GM19372 (cell line): ENCODE results near the gene STAT5B.
"Not testable (repeated sequence)": the region's sequence is repeated elsewhere in the genome, so short reads cannot be mapped to it uniquely, and the experiment has no call there.

Experiments used
- ATAC-seq: cut with Tn5 transposase; IDR thresholded peaks from one replicate; pipeline ENCODE4 v1.9.1; 2021; ENCODE audit warnings: mild to moderate bottlenecking, low read depth, moderate library complexity; ENCODE audit not compliant: unreplicated experiment

Gene STAT5B

GRCh38 chr17:42276359-42276608 lies at the start of gene STAT5B:
Gene STAT5B (minus strand): TSS chr17:42276391. CDS start chr17:42232127, 44,264 bp downstream.
- no peak for ATAC-seq

DNA sequence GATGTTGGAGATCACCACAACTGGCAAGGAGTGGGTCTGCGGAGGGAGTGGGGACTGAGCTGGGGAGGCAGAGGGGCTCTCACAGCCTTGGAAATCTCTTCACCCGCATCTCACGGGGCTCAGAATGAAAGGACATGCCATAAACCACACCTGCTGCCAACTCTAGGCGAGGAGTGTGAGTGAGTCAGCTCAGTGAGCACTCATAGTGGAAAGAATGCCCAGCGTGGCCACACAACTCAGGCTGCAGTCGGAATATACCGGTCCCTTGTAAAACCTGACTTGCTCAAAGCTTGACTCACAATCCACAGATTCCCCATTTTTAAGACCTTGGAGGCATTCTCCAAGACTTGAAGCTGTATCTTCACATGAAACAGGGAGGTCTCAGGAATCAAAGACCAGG lies 48.8 kb upstream of the STAT5B start:
- ATAC-seq = no peak

- ATAC-seq = no peak
Measured at GRCh38 chr17:42323268-42323773, 47.1 kb upstream of the STAT5B start.

DNA sequence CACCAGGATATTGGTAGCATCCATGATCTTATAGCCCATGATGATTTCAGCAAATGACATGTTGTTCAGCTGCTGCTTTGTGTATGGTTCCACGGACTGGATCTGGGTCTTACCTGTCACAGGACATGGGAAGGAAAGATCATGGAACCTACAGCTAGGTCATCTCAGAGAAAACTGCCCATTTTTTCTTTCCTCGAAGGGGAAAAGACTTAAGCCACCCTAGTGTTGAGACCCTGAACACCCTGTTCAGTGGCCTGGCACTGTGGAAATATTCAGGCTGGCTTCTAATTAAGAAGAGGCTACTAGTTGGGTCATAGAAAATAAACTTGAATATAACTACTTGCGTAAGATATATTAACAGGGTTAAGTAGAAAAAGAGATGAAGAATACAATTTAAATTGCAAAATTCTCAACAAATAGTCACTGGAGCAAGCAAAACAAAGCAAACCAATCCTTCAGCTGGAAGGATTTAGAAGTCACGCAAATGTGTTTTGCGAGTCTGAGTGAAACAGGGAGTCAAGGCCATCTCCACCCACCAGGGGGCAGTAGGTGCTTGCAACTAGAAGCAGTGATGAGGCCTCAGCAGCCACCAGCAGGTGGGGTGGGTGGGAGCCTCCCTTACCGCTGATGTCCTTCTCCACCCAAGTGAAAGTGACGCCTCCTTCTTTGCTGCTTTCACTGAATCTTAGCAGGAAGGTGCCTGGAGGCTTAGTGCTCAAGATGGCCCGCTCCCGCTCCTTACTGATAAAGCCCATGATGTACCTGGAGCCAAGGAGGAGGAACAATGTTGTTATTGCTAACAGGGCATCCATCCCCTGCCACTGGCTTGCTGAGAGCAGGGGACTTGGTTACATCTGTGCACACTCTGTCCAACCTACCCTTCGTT lies 46.4 kb upstream of the STAT5B start:
- ATAC-seq = no peak

DNA sequence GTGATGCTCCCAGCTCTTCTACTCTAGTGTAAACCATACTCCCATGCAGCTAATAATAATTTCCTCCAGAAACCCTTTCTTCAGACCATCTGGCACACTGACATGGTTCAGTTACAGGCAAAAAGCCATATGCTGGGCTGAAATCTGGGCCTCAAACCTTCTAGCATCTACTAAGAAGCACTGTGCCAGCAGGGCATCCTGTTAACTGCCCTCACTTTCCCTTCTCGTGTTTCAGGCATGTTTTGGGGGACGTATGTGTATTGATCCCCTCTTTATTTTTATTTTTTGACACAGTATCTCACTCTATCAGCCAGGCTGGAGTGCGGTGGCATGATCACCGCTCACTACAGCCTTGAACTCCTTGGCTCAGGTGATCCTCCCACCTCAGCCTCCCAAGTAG lies 45.4 kb upstream of the STAT5B start:
- ATAC-seq = no peak

GRCh38 chr17:42317967-42318366 lies 41.8 kb upstream of the STAT5B start:
- not testable (repeated sequence) for ATAC-seq

GRCh38 chr17:42317266-42317845 lies 41.2 kb upstream of the STAT5B start:
- no peak for ATAC-seq

DNA sequence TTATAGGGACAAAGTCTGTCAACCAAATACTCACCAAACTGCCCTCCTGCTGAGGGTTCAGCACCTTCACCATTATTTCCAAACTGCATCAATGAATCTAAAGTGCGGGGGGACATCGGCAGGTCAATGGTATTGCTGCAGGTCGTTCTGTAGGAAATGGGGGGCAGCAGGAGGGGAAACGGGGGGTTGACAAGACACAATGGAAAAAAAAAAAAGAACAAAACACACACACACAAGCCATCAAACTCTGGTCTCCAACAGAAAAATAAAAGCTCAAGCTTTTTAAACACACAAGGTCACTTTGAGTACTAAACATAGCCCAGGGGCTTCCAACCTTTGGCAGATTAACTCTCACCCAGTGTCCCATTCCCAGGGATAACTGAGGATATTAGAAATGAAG lies 40.6 kb upstream of the STAT5B start:
- ATAC-seq = no peak

DNA sequence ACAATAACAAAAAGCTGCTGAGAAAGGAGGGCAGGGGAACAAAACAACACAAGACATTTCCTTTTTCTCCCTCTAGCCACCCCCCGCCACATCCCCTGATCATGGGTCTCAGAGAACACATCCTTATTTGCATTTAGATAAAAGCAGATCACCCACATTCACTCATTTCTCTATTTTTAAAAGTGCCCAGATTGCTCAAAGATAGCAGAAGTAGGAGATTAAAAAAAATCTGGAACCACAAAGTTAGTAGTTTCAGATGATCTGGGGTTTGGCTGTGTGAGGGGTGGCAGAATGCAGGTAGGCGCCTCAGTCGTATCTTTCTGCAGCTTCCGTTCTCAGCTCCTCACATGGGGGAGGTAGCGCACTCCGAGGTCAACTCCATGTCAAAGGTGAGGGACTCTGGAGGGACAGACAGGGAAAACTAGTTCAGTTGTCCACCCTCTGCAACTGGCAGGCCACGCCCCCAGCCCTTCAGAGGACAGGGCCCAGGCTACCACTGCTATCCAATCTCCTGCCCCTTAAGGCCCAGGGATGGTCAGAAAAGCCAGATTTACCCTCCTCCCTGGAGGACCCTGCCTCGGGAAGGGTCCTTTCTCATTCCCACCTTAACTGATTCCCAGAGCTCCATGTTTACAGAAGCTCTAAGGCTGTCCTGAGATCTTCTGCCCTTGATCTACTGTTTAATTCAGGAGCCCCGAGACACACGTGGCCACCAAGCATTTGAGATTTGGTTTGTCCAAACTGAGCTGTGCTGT lies 39.4 kb upstream of the STAT5B start:
- ATAC-seq = no peak

- no peak for ATAC-seq
Measured at GRCh38 chr17:42313773-42314566, 37.8 kb upstream of the STAT5B start.

- ATAC-seq = no peak
Measured at GRCh38 chr17:42313389-42313772, 37.2 kb upstream of the STAT5B start.

DNA sequence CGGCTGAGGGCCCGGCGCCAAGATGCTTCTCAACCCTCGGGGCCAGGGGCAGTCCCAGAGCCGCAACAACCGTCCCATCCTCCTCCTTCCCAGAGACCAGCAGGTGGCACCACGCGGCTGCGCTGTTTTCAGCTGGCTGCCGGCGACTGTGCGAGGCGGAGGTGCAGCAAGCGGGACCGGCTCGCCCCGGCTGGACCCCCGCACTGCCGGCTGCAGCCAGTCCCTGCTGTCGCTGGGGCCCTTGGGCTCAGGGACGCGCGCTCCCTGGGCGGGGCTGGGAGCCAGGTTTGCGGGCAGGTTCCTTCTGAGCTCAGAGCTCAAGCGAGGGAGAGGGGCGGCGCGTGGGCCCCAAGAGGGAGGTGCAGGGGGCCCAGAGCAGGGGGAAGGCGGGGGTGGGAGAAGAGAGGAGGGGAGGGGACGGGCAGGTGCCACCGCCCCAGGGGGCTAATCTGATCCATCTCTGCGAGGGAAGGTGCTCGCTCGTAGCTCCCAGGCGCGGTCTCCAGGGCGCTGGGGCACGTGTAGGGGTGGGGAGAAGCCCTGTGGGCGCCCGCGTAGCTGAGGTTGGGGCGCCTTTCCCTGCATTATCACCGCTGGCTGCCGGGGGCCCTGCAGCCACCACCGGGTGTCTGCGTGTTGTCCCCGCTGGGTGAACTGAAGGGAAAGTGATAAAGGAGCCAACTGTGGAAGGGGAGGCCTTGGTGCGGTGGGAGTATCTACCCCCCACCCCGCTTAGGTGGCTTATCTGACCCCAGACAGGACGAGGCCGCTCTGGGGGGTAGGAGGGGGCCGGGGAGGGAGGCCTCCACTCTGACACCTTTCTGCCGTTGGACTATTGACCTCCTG lies 36.3 kb upstream of the STAT5B start:
- ATAC-seq = no peak

GRCh38 chr17:42312035-42312284 lies 35.8 kb upstream of the STAT5B start:
- no peak for ATAC-seq

GRCh38 chr17:42311240-42312034 lies 35.2 kb upstream of the STAT5B start:
- ATAC-seq = no peak

GRCh38 chr17:42310787-42311215 lies 34.6 kb upstream of the STAT5B start:
- no peak for ATAC-seq

- ATAC-seq = no peak
Measured at GRCh38 chr17:42309986-42310786, 34.0 kb upstream of the STAT5B start.

- no peak for ATAC-seq
Measured at GRCh38 chr17:42309142-42309541, 33.0 kb upstream of the STAT5B start.

DNA sequence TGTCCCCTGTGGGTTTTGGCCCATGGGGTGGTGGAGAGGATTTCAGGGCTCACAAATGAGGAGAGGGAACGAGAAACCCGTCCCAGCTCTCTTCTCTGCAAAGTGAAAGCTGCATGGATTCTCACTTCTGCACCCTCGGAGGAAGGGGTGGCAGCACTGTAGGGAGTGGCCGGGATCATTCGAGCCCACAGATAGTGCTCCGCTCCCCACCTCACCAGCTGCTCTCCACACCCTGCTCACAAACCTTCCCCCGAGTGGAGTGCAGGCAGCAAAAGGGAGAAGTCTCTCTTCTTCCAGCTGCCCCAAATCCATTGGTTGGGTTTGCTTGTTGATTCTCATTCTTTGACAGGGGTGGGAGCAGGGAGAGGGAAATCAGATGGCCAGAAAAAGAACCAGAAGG lies 32.3 kb upstream of the STAT5B start:
- ATAC-seq = no peak
